HL-60 (cell line): Measurements from ENCODE around the gene TAAR8.

ENCODE experiments used
- CTCF ChIP-seq: IDR thresholded peaks from one replicate; pipeline ENCODE4 v1.5.1; 2011; ENCODE audit warnings: low read length, control low read depth, inconsistent platforms; ENCODE audit not compliant: insufficient read depth
- POLR2AphosphoS5 ChIP-seq: IDR thresholded peaks from 2 replicates; pipeline ENCODE4 v1.6.1; 2012; ENCODE audit warnings: low read depth

GRCh38 chr6:132551214-132551613 lies 1.3 kb upstream of the TAAR8 start:
- no peak for TF ChIP-seq CTCF
- no peak for TF ChIP-seq POLR2AphosphoS5
